Kidney (tissue), 14 donors: Measurements from ENCODE around the gene F2RL3. TPM values are rescaled to one million over a fixed set of nuclear protein-coding genes. Genes with fewer than 3 reads are reported as not detected.

Experiments used
- DNase-seq, 5 donors: peaks; one replicate each; pipeline ENCODE4 v3.0.0-alpha.2; 2013 to 2020
- FAIRE-seq: peaks from 2 replicates; lab custom pipeline; 2012; peaks lifted over from hg19 to GRCh38; lab: Jason Lieb, UNC
- H3K27ac ChIP-seq, 2 donors: one replicate each; pipeline ENCODE4 v1.7.0; 2013; ENCODE audit warnings: low read depth in 2 of 2, low read length in 2 of 2, inconsistent platforms in 1 of 2
- H3K27me3 ChIP-seq: one replicate; pipeline ENCODE4 v1.7.1; 2013; ENCODE audit warnings: low read length, inconsistent platforms; ENCODE audit not compliant: control insufficient read depth, insufficient read depth
- H3K36me3 ChIP-seq, 3 donors: one replicate each; pipeline versions ENCODE4 v1.7.0 to v1.7.1; 2013; ENCODE audit warnings: low read length in 3 of 3, control low read depth in 1 of 3, inconsistent platforms in 1 of 3; ENCODE audit not compliant: insufficient read depth in 3 of 3, control insufficient read depth in 2 of 3
- H3K4me1 ChIP-seq, 3 donors: one replicate each; pipeline versions ENCODE4 v1.7.0 to v1.7.1; 2013; ENCODE audit warnings: low read length in 3 of 3, inconsistent platforms in 1 of 3, low read depth in 1 of 3; ENCODE audit not compliant: control insufficient read depth in 2 of 3, insufficient read depth in 2 of 3
- H3K4me3 ChIP-seq, 3 donors: one replicate each; pipeline versions ENCODE4 v1.7.0 to v1.8.1; 2013; ENCODE audit warnings: low read length in 3 of 3, control low read depth in 1 of 3, inconsistent platforms in 1 of 3
- H3K9ac ChIP-seq, 3 donors: one replicate each; pipeline versions ENCODE4 v1.7.0 to v1.7.1; 2013; ENCODE audit warnings: low read length in 3 of 3, control low read depth in 1 of 3, inconsistent platforms in 1 of 3
- H3K9me3 ChIP-seq, 3 donors: one replicate each; pipeline versions ENCODE4 v1.7.0 to v1.7.1; 2013; ENCODE audit warnings: low read length in 3 of 3, control low read depth in 1 of 3, inconsistent platforms in 1 of 3; ENCODE audit not compliant: control insufficient read depth in 2 of 3, insufficient read depth in 1 of 3
- CTCF ChIP-seq: IDR thresholded peaks from 3 replicates; pipeline ENCODE4 v1.5.1; 2012; ENCODE audit warnings: mild to moderate bottlenecking, moderate library complexity, borderline replicate concordance; ENCODE audit not compliant: insufficient read depth; ENCODE audit errors: extremely low read depth
- intact Hi-C: fragments of 100-400 bp; cut with DNase I; formaldehyde crosslinking; loops from one replicate; pipeline ENCODE4 v1.11.1; 2022
- polyA plus RNA-seq: library from polyadenylated mRNA; stranded (reverse); fragments of 350-450 nt; fragmentation: Illumina TruSeq; extraction: RNeasy Lipid Tissue Mini Kit (QIAGEN cat#74804); gene quantifications from one replicate; pipeline ENCODE4 v1.2.3, GENCODE V29; 2014; ENCODE audit warnings: low read depth, low replicate concordance; ENCODE audit not compliant: insufficient read depth
- total RNA-seq: library from RNA; stranded (reverse); fragmentation: NEBNext Ultra II Directional; extraction: Animal tissue kit (Norgen Biotek cat#: 25700); gene quantifications from one replicate; pipeline ENCODE4 v1.2.1, GENCODE V29; 2021
- donor health status: control.
- donor health status: control.
- donor health status: control.
- donor health status: control.
- donor health status: control.
- donor health status: DM: yes; HTN: yes; CAD: no.
- donor health status: Normal renal cell carcinoma (clear cell type).

The F2RL3 gene
- total and polyA plus RNA-seq, 2 donors from 2014 or later = 1.4 to 3.2 TPM

DNA sequence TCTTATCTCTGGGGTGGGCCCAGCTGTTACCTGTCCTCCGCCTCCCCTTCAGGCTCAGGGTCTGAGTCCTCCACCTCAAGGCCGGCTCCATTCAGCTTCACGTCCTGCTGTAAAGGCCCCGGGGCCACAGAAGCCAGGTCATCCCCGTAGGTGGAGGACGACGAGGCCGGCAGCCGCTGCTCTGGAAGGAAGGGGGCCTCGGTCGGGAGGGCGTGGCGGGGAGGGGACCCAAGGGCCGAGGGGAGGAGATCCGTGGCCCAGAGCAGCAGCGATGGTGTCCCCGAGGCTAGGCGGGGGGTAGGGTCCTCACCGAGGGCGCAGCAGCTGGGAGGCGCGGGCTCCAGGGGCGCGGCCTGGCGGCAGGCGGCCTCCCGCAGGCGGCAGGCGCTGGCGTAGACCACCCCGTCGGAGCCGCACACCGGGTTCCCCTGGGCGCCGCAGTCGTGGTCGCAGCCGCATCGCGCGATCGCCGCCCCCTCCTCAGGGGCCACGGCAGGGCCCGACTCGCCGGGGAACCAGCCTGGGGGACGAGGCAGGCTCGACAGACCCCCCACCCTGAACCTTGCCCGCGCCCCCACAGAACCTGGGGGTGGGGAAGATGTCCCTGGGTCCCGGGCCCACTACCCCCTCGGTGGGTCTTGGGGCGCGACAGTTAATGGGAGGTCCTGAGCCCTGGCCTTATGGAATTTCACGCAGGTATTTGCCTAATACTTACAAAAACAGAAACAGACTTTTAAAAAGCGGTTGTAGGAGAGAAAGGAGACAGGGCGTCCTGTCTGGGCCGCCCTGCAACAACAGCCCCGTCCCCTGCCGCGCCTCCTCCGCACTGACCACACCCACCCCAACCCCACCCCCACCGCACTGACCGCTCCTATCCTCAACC, 7.6 kb downstream of the F2RL3 start:
- Histone ChIP-seq H3K9ac (peak overlapping the region in 1 of 3 donors; percentile 51), H3K4me3 (peak overlapping the region; percentile 41 to 52 (median 52)), H3K9me3 (no peaks in the 10 kb centered on the region), H3K4me1 (peaks cover 0 to 2% (median 0%) of the 10 kb centered on the region in 3 donors), H3K36me3 (no peaks in the 10 kb centered on the region), H3K27ac (no peak overlapping the region), H3K27me3 (no peaks in the 10 kb centered on the region)
- no peak for TF ChIP-seq CTCF
- peak; percentile 21 to 87 (median 49) for DNase-seq
- no peak for FAIRE-seq
- intact Hi-C loops = no loop called here

DNA sequence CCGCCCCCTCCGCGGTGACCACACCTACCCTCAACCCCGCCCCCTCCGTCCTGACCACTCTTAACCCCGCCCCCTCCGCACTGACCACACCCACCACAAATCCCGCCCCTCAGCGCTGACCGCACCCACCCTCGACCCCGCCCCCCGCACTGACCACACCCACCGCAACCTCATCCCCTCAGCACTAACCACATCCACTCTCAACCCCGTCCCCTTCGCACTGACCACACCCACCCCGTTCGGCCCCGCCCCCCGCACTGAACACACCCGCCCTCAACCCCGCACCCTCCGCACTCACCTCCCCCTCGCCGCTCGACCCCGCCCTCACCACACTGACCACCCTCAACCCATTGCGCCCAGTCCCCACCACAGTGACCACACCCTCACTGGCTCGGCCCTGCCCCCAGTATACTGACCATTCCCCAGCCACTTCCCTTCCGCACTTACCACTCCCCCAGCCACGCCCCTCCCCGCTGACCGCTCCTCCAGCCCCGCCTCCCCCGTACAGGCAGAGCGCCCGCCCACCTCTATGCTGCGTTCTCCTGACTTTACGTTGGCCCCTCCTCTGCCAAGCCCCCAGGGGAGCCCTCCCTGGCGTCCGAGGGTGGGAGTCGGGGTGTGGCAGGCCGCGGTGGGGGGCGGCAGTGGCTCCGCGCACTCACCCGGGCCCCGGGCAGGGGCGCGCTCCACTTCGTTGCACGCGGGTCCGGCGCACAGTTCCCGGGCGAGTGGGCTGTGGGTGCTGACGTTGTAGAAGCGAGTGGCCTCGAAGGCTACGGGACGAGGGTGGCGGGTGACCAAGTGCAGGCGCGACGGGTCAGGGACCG, 8.4 kb downstream of the F2RL3 start:
- Histone ChIP-seq H3K4me1 (peaks cover 0 to 2% (median 0%) of the 10 kb centered on the region in 3 donors), H3K4me3 (peak overlapping the region in 2 of 3 donors; percentile 47 to 50), H3K36me3 (no peaks in the 10 kb centered on the region), H3K9ac (no peak overlapping the region), H3K9me3 (no peaks in the 10 kb centered on the region), H3K27ac (peak overlapping the region; percentile 47 to 51), H3K27me3 (no peaks in the 10 kb centered on the region)
- FAIRE-seq (no peak), DNase-seq (peak; percentile 96 to 99 (median 97))
- no peak for TF ChIP-seq CTCF
- intact Hi-C loops = no loop called here

- Histone ChIP-seq H3K27me3 (no peaks in the 10 kb centered on the region), H3K9ac (no peak overlapping the region), H3K4me3 (peak overlapping the region in 1 of 3 donors; percentile 47), H3K27ac (peak overlapping the region; percentile 47 to 51), H3K4me1 (peaks cover 0 to 2% (median 0%) of the 10 kb centered on the region in 3 donors), H3K36me3 (no peaks in the 10 kb centered on the region), H3K9me3 (no peaks in the 10 kb centered on the region)
- FAIRE-seq (no peak), DNase-seq (no peak)
- no peak for TF ChIP-seq CTCF
- intact Hi-C loops = no loop called here
Measured at GRCh38 chr19:16897856-16898161, 9.0 kb downstream of the F2RL3 start.
